Ishikawa (cell line): ENCODE measurements around the gene NRG4.

Experiments
- CEBPB ChIP-seq: IDR thresholded peaks from 2 replicates; pipeline ENCODE4 v1.6.1; 2012
- CREB1 ChIP-seq: IDR thresholded peaks from 2 replicates; pipeline ENCODE4 v1.6.1; 2012; ENCODE audit warnings: low read depth
- EP300 ChIP-seq: IDR thresholded peaks from 2 replicates; pipeline ENCODE4 v1.6.1; 2012; ENCODE audit warnings: borderline replicate concordance
- RAD21 ChIP-seq: IDR thresholded peaks from 2 replicates; pipeline ENCODE4 v1.6.1; 2012; ENCODE audit warnings: low read depth
- TAF1 ChIP-seq: IDR thresholded peaks from 2 replicates; pipeline ENCODE4 v1.6.1; 2012; ENCODE audit warnings: low read depth, mild to moderate bottlenecking
- TCF12 ChIP-seq: IDR thresholded peaks from 2 replicates; pipeline ENCODE4 v1.6.1; 2012; ENCODE audit warnings: low read depth
- TEAD4 ChIP-seq: IDR thresholded peaks from 2 replicates; pipeline ENCODE4 v1.6.1; 2012
- YY1 ChIP-seq: IDR thresholded peaks from 2 replicates; pipeline ENCODE4 v1.6.1; 2012; ENCODE audit warnings: low read depth
- TF ChIP-seq, protein P1 (sequence below): IDR thresholded peaks from 2 replicates; pipeline ENCODE4 v1.6.1; 2012; ENCODE audit warnings: low read depth, mild to moderate bottlenecking
- TF ChIP-seq, protein P2 (sequence below): IDR thresholded peaks from 2 replicates; pipeline ENCODE4 v1.6.1; 2012

GRCh38 chr15:75995611-75996010, 16.6 kb downstream of the NRG4 start:
- no peak for TF ChIP-seq CEBPB
- no peak for TF ChIP-seq RAD21
- TF ChIP-seq YY1 = no peak
- TF ChIP-seq, protein P1, sequence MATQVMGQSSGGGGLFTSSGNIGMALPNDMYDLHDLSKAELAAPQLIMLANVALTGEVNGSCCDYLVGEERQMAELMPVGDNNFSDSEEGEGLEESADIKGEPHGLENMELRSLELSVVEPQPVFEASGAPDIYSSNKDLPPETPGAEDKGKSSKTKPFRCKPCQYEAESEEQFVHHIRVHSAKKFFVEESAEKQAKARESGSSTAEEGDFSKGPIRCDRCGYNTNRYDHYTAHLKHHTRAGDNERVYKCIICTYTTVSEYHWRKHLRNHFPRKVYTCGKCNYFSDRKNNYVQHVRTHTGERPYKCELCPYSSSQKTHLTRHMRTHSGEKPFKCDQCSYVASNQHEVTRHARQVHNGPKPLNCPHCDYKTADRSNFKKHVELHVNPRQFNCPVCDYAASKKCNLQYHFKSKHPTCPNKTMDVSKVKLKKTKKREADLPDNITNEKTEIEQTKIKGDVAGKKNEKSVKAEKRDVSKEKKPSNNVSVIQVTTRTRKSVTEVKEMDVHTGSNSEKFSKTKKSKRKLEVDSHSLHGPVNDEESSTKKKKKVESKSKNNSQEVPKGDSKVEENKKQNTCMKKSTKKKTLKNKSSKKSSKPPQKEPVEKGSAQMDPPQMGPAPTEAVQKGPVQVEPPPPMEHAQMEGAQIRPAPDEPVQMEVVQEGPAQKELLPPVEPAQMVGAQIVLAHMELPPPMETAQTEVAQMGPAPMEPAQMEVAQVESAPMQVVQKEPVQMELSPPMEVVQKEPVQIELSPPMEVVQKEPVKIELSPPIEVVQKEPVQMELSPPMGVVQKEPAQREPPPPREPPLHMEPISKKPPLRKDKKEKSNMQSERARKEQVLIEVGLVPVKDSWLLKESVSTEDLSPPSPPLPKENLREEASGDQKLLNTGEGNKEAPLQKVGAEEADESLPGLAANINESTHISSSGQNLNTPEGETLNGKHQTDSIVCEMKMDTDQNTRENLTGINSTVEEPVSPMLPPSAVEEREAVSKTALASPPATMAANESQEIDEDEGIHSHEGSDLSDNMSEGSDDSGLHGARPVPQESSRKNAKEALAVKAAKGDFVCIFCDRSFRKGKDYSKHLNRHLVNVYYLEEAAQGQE = no peak
- no peak for TF ChIP-seq CREB1
- TF ChIP-seq, protein P2, sequence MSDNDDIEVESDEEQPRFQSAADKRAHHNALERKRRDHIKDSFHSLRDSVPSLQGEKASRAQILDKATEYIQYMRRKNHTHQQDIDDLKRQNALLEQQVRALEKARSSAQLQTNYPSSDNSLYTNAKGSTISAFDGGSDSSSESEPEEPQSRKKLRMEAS = no peak
- no peak for TF ChIP-seq TEAD4
- no peak for TF ChIP-seq TAF1
- TF ChIP-seq EP300 = no peak
- TF ChIP-seq TCF12 = no peak
